Measurements from ENCODE around the gene SRPRB. TPM values are rescaled to one million over a fixed set of nuclear protein-coding genes. Genes with fewer than 3 reads are reported as not detected.
"Not testable (repeated sequence)": the region's sequence is repeated elsewhere in the genome, so short reads cannot be mapped to it uniquely, and the experiment has no call there.

SRPRB gene
- polyA plus RNA-seq, 3 donors, result 14.8 to 67.9 (median 27.4) TPM

- no peak overlapping the region for H3K27ac ChIP-seq (ENCODE audit: low read depth, low read length)
- 92 to 93% (median 93%) methylated on average over 5 of the region's 5 CpGs for WGBS, 3 donors
These were observed 29.8 kb upstream of the SRPRB start for GRCh38 chr3:133775835-133776234.

DNA sequence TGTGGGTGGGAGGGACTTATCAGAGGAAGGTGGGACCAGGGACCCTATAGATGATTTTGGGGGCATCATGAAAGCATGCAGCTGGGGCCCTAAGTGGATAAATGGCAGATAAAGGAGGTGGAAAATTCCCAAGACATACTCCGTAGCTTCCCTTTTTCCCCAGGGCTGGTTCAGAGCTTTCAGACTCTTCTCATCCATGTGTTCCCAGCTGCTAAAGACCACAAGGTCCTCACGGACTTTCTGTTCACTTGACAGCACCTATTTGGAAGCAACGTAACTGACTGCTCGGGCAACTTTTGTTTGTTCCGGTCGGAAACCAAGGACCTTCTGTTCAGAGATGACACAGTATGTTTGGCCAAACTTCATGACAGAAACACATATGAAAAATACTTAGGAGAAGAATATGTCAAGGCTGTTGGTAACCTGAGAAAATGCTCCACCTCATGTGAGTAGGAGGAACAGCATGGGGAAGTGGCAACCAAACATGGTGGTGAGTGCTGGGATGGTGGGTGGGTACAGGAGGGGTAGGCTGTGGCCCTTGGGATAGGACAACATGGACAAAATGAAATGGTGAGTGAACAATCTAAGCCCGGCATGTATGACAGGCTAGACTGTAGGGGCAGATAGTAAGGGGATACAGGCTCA is 28.7 kb upstream of the SRPRB start:
- 55 to 98% (median 96%) methylated on average over 7 of the region's 7 CpGs for WGBS, 3 donors
- H3K27ac ChIP-seq (ENCODE audit: low read depth, low read length), result no peak overlapping the region

- no peak overlapping the region for H3K27ac ChIP-seq (ENCODE audit: low read depth, low read length)
- 79 to 80% (median 79%) methylated on average over 8 of the region's 8 CpGs for WGBS, 3 donors
These were observed 27.6 kb upstream of the SRPRB start for GRCh38 chr3:133777807-133778568.

DNA sequence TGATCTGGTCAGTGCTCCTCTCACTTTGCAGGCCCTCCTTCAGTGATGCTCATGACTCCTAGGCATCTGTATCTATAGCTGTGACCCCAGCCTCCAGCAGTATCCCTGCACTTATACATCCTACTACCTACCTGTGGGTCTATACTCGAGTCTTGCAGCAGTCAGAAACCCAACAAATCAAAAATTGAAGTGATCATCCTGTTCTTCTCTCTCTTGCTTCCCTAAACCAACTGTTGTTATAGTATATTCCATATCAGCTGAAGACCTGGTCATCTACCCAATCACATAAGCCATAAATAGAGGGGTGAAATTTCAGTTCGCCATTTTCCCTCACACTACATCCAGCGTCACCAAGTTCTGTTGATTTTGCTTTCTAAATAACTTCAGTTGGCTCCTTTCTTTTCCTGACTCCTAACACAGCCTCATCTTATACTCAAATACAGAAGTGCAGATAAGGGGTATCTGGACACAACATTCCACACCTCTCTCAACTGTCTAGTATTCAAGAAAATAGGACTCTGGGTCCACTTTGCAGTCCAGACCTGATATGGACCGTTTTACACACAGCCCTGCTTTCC is 25.9 kb upstream of the SRPRB start:
- 58 to 91% (median 68%) methylated on average over 4 of the region's 4 CpGs for WGBS, 3 donors
- H3K27ac ChIP-seq (ENCODE audit: low read depth, low read length), result no peak overlapping the region

- not testable (repeated sequence) for H3K27ac ChIP-seq (ENCODE audit: low read depth, low read length)
- 82 to 92% (median 89%) methylated on average over 6 of the region's 6 CpGs for WGBS, 3 donors
These were observed 24.9 kb upstream of the SRPRB start for GRCh38 chr3:133780756-133781155.

GRCh38 chr3:133781570-133781969 is 24.0 kb upstream of the SRPRB start:
- no peak overlapping the region for H3K27ac ChIP-seq (ENCODE audit: low read depth, low read length)

DNA sequence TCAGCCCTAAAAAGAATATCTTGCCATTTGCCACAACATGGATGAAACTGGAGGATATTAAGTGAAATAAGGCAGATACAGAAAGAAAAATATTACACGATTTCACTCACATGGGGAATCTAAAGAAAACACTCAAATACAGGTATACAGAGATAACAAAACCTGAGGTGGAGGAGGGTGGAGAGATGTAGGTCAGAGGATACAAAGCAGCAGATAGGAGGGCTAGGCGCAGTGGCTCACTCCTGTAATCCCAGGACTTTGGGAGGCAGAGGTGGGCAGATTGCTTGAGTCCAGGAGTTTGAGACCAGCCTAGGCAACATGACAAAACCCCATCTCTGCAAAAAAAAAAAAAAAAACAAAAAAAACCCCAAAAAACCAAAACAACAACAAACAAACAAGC is 23.2 kb upstream of the SRPRB start:
- H3K27ac ChIP-seq (ENCODE audit: low read depth, low read length), result no peak overlapping the region
- WGBS, 3 donors, result 73 to 87% (median 85%) methylated on average over 2 of the region's 2 CpGs

- WGBS, 3 donors, result 30 to 70% (median 62%) methylated on average over 32 of the region's 32 CpGs
- H3K27ac ChIP-seq (ENCODE audit: low read depth, low read length), result no peak overlapping the region
These were observed 21.9 kb upstream of the SRPRB start for GRCh38 chr3:133783762-133784161.

- no peak overlapping the region for H3K27ac ChIP-seq (ENCODE audit: low read depth, low read length)
- WGBS, 3 donors, result 78 to 86% (median 80%) methylated on average over 2 of the region's 2 CpGs
These were observed 17.6 kb upstream of the SRPRB start for GRCh38 chr3:133788024-133788423.

DNA sequence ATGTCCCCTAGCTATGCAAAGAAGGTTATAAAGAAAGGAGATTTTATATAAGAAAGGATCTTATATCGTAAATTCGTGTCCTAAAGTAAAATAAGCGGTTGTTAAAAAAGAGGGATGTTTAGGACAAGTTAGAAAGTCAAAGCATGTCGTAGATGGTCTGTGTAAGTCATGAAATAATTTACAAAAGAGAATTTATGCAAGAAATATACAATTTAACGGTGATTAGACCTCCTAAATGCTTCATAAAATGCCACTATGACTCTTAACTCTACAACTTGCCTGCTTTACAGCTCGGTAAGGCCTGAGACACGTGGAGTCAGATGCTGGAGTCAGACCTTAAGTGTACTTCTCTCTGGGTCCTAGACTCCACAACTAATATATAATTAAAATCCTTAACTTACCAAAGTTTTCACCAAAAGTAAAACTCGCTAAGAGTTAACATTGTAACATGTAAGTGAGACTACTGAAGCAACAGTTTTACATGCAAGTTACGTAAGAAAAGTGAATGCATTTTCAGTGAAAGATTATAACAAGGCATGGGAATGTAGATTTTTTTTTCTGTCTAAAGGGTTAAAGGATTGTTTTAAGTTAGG is 13.3 kb upstream of the SRPRB start:
- no peak overlapping the region for H3K27ac ChIP-seq (ENCODE audit: low read depth, low read length)
- WGBS, 3 donors, result 51 to 60% (median 60%) methylated on average over 9 of the region's 9 CpGs

- H3K27ac ChIP-seq (ENCODE audit: low read depth, low read length), result no peak overlapping the region
- 77 to 82% (median 80%) methylated on average over 3 of the region's 3 CpGs for WGBS, 3 donors
These were observed 8.1 kb upstream of the SRPRB start for GRCh38 chr3:133797396-133798105.

- no peak overlapping the region for H3K27ac ChIP-seq (ENCODE audit: low read depth, low read length)
- 55 to 76% (median 62%) methylated on average over 7 of the region's 7 CpGs for WGBS, 3 donors
These were observed 5.6 kb upstream of the SRPRB start for GRCh38 chr3:133799794-133800585.

DNA sequence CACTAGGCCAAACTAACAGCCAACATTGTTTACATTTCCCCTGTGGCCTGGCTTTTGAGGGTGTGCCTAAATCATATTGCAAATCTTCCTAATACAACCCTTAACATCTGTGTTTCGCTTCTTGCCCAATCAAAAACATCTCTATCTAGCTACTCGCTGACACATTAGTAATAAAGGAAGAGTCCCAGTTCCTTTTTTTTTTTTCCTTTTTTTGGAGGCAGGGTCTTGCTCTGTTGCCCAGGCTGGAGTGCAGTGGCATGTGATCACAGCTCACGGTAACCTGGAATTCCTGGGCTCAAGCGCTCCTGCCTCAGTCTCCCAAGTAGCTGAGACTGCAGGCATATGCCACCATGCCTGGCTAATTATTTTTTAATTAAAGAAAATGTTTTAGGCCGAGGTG is 2.1 kb upstream of the SRPRB start:
- 81 to 93% (median 82%) methylated on average over 5 of the region's 5 CpGs for WGBS, 3 donors
- no peak overlapping the region for H3K27ac ChIP-seq (ENCODE audit: low read depth, low read length)

GRCh38 chr3:133804896-133805295 is 719 bp upstream of the SRPRB start:
- H3K27ac ChIP-seq (ENCODE audit: low read depth, low read length), result no peak overlapping the region
- 56 to 83% (median 71%) methylated on average over 4 of the region's 4 CpGs for WGBS, 3 donors

DNA sequence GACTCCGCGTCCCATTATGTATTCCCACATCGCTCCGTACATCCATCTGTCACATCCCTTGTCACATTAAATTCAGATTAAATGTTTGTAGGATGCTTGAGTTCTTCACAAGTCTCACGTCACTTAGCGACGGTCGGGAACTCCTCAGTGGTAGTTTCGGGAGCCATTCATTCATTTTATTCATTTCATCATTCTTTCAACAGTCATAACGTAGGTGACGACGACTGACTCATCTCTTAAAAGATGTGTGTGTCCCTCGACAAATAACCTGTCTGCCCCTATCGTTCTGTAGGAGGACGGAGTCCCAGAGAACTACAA is 272 bp upstream of the SRPRB start:
- 8 to 14% (median 10%) methylated on average over 15 of the region's 15 CpGs for WGBS, 3 donors

DNA sequence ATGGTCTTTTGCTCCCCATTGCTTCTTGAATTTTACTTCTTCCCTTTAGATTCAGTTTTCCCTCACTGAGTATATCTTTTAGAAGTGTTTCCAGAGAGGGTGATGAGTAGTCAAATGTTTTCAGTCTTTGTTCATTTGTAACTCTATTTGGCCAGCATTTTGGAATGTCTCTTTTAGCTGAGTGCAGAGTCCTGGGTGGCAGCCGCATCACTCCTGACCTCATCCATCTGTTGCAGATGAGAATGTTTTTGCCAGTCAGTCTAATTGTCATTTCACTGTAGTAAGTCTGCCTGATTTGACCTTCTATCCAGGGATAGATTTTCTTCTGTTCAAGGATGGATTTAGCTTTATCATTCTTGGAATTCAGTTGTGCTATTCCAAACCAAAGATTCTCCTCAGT is 7.3 kb downstream of the SRPRB start:
- no peak overlapping the region for H3K27ac ChIP-seq (ENCODE audit: low read depth, low read length)
- WGBS, 3 donors, result 82 to 89% (median 89%) methylated on average over 1 of the region's 1 CpG

More for the DNA sequence above, 272 bp upstream of the SRPRB start:
- no peak overlapping the region for H3K27ac ChIP-seq (ENCODE audit: low read depth, low read length)

DNA sequence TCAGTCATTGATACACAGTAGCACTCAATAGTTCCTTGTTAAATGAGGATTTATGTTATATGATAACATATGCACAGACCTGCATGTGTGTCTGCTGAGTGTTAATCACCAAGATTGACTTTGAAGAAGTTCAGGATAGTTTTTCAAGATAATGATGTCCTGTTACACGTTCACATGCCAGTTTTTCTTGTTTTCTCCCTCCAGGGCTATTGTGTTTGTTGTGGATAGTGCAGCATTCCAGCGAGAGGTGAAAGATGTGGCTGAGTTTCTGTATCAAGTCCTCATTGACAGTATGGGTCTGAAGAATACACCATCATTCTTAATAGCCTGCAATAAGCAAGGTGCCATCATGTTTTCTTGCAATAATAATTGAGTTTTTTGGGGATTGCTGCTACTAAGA is 9.8 kb downstream of the SRPRB start:
- H3K27ac ChIP-seq (ENCODE audit: low read depth, low read length), result no peak overlapping the region

GRCh38 chr3:133820129-133820528 is 14.5 kb downstream of the SRPRB start:
- no peak overlapping the region for H3K27ac ChIP-seq (ENCODE audit: low read depth, low read length)
- 75 to 95% (median 90%) methylated on average over 4 of the region's 4 CpGs for WGBS, 3 donors

More for the DNA sequence above, 9.8 kb downstream of the SRPRB start:
- 59 to 93% (median 87%) methylated on average over 2 of the region's 2 CpGs for WGBS, 3 donors
